ENCODE data around the gene CCK. TPM values are rescaled to one million over a fixed set of nuclear protein-coding genes. Genes with fewer than 3 reads are reported as not detected.
"Not testable (repeated sequence)": the region's sequence is repeated elsewhere in the genome, so short reads cannot be mapped to it uniquely, and the experiment has no call there.

Gene CCK, protein sequence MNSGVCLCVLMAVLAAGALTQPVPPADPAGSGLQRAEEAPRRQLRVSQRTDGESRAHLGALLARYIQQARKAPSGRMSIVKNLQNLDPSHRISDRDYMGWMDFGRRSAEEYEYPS
- total RNA-seq (2014; rRNA removed; shearing (Covaris generic)): not detected in 2 replicates

DNA sequence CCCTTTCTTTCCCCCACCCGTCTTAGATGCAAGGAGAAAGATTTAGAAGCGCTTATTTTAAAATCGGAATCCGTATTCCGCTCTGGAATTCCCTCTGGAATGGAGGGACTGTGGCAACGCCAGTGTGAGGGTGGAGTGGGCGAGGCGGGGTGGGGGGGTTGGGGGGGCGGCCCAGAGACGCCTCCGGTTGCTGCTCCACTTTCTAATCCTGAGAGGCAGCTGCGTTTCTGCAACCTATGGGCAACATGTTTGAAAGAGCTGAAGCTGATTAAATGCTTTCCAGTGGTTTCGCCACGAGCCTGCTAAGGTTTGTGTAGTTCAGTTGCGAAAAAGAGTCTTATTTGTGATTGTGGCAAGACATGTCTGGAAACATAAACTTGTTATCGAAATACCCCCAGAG is at the start of gene CCK:
Gene CCK, minus strand, starts transcription at position 101 of the 400 bp plus-strand sequence. CDS start 2,555 bp downstream, outside the sequence.
- DNase-seq (ENCODE audit: low spot score): no peak

GRCh38 chr3:42314411-42314810 is 48.4 kb upstream of the CCK start:
- DNase-seq (ENCODE audit: low spot score): no peak

DNA sequence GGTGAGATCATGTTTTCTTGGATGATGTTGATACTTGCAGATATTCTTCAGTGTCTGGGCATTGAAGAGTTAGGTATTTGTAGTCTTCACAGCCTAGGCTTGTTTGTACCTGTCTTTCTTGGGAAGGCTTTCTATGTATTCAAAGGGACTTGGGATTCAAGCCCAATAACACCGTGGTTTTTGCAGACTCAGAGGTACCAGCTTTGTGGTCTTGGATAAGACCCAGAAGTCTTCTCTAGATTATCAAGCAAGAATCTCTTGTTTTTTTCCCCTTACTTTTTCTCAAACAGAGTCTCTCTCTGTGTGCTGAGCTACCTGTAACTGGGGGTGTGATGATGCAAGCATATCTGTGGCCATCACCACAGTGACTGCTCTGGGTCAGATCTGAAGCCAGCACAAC is 42.7 kb upstream of the CCK start:
- DNase-seq (ENCODE audit: low spot score): no peak

GRCh38 chr3:42306499-42306898 is 40.5 kb upstream of the CCK start:
- no peak for DNase-seq (ENCODE audit: low spot score)

DNA sequence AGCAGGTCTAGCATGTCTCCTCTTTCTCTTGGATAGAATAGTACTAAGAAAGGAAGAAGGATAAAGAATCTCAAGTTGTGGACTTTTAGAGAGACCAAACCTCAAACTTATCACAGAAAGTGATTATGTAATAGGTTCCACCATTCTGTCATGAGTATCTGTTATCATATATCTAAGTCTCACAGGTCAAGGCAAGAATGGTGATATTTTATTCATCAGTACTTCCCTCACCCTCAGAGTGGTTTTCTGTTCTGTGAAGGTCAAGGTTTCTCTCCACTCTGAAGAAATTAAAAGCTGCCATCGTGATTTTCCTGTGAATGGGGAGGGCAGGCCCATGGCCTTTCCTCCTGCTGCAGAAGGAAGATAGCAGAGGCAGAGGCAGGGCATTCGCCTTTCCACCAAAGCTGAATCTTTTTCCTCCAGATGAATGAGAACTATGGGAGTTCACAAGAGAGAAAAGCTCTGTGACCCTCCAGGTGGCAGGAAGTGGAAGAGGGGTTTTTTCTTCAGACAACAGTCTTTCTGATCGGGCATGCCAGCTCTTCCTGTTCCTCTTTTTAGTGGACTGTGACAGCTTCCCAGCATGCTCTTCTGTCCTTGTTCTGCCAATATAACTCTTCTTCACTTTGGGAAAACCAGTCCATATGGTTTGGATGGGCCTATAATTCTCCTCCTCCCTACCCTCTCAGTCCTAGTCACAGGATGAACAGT is 37.1 kb upstream of the CCK start:
- DNase-seq (ENCODE audit: low spot score): no peak

DNA sequence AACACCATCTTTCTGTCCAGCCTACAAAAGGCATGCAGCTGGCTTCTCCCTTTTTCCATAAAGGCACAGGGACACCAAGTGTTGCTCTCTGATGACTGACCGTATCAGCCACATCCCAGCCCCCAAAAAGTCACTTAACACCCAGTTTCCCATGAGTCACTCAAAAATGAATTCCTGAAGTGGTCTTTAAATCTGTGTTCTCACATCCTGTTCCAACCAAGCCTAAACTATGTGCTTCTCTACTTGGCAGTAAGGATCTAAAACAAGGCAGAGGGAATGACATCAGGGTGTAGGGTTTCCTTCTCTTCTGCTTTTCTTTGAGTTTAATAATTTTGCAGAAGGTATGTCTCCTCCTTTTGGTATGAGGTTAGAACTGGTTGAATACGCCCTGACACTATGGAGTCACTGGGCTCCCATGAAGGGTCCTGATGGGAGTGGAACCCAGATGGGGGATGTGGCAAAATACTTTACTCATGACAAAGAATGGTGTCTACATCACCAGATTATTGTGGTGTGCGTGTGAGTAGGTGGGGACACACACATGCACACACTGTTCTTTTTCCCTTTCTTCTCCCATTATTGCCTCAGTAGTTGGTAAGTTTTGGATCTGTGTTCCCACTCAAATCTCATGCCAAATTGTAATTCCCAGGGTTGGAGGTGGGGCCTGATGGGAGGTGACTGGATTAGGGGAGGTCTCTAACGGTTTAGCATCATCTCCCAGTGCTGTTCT is 35.6 kb upstream of the CCK start:
- no peak for DNase-seq (ENCODE audit: low spot score)

- DNase-seq (ENCODE audit: low spot score): no peak
Observed at GRCh38 chr3:42300778-42301177, 34.8 kb upstream of the CCK start.

DNA sequence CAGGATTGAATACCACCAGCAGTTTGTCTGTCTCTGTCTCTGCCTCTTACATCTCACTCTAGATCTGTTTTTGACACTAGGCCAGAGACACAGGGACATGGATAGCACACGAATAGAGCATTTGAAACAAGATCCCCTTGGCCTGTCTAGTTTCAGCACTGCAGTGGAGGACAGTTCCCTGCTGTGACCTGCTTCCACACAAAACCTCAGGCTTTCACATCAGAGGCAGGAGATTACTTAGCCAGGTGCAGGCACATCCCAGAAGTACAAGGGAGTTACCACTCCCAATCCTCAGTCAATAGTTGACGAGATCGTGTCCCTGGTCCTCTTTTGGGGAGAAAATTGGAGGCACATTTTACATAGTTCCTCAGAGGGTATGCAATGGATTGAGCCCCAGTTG is 34.0 kb upstream of the CCK start:
- DNase-seq (ENCODE audit: low spot score): no peak

- no peak for DNase-seq (ENCODE audit: low spot score)
Observed at GRCh38 chr3:42298259-42298658, 32.3 kb upstream of the CCK start.

DNA sequence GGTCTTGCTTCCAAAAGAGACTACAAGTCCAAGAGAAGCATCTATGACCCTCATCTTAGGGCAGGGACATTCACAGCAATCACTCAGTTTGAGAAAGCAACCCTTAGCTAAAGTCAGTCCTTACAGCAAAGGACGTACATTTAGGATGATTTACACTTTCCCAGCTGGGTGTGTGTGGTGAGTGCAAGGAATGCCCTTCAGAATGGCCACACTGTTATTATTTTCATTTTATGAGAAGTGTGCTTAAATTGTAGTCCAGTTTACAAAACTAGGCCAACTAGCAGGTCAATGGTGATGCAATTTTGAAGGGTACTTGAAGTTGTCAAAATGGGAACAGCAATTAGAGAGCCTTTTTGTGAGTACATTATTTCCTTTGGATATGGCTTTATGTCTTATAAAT is 26.0 kb upstream of the CCK start:
- no peak for DNase-seq (ENCODE audit: low spot score)

- no peak for DNase-seq (ENCODE audit: low spot score)
Observed at GRCh38 chr3:42290966-42291714, 25.2 kb upstream of the CCK start.

GRCh38 chr3:42289026-42289425 is 23.0 kb upstream of the CCK start:
- no peak for DNase-seq (ENCODE audit: low spot score)

GRCh38 chr3:42288385-42288784 is 22.4 kb upstream of the CCK start:
- DNase-seq (ENCODE audit: low spot score): no peak

DNA sequence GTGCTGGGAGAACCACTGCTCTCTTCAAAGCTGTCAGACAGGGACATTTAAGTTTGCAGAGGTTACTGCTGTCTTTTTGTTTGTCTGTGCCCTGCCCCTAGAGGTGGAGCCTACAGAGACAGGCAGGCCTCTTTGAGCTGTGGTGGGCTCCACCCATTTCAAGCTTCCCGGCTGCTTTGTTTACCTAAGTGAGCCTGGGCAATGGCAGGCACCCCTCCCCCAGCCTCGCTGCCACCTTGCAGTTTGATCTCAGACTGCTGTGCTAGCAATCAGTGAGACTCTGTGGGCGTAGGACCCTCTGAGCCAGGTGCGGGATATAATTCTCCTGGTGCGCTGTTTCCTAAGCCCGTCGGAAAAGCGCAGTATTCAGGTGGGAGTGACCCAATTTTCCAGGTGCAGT is 21.4 kb upstream of the CCK start:
- DNase-seq (ENCODE audit: low spot score): not testable (repeated sequence)

DNA sequence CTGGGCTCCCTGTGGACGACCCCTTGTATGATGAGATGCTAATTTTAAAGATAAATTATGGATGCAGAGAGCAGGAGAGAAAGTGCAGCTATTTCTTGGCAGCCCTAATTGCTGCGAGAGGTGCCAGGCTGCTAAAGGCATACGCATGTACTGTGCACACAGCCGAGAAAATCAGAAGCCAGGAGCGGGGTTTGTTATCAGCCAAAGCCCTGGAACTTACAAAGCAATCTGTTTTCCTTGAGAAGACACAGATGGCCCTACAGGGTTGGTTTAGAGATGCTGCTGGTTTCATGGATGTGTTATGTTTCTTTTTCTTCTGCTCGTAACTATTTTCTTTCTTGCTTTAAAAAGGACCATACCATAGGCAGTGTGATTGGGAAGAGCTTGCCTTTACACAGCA is 11.7 kb upstream of the CCK start:
- DNase-seq (ENCODE audit: low spot score): no peak

DNA sequence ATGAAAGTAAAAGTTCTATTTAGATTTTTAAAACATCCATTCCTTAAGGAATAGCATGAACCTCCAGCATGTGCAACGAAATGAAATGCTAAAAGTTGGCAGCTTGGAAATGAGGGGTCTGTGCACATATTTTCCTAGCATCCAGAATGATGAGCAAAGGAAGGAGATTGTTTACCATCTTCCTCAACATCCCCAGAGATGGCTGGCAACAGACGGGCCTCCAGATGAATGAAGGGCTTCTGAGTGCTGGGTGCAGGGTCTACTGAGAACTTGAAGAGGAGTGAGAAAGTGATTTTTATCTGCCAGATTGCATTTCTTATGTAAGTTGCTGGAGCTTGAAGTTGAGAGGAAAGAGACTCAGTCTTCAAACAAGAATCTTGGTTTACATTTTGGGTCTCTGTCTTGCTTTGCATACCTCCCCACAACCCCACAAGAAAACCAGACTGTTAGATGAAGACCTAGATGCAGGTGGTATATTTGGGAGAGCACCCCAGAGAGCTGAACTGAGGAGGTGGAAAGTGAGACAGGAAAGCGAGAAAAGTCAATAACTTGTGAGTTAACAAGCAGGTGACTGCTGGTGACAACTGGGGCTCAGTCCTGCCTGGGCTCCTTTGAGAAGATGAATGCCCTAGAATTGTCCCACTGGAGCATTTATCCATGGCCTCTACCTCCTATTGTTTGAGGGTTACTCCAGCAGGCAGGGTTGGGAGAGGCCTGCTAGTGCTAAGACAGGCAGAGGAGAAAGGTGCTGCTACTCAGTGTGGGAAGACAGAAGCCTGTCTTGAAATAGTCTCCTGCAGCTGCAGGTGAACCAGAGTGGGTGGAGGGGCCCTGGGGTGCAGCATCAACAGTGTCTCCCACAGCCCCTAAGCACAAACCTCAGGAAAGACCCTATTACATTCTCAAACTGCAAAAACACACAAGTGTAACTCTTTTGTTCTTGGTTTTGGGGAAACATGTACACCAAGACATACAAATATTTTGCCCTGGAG is 10.5 kb upstream of the CCK start:
- no peak for DNase-seq (ENCODE audit: low spot score)

- no peak for DNase-seq (ENCODE audit: low spot score)
Observed at GRCh38 chr3:42275217-42275616, 9.2 kb upstream of the CCK start.

GRCh38 chr3:42274266-42274665 is 8.3 kb upstream of the CCK start:
- DNase-seq (ENCODE audit: low spot score): no peak

GRCh38 chr3:42273361-42273760 is 7.4 kb upstream of the CCK start:
- no peak for DNase-seq (ENCODE audit: low spot score)

DNA sequence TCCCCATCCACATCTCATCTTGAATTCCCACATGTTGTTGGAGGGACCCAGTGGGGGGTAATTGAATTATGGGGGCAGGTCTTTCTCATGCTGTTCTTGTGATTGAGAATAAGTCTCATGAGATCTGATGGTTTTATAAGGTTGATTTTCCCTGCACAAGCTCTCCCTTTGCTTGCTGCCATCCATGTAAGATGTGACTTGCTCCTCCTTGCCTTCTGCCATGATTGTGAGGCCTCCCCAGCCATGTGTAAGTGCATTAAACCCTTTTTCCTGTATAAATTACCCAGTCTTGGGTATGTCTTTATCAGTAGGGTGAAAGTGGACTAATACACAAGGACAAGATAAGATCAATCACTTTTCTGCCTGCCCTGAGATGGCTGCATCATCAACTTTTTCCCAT is 5.8 kb upstream of the CCK start:
- DNase-seq (ENCODE audit: low spot score): no peak

- no peak for DNase-seq (ENCODE audit: low spot score)
Observed at GRCh38 chr3:42270561-42270960, 4.6 kb upstream of the CCK start.

Data from H4 (cell line).